ENCODE data around the gene PARD6B.

DNA sequence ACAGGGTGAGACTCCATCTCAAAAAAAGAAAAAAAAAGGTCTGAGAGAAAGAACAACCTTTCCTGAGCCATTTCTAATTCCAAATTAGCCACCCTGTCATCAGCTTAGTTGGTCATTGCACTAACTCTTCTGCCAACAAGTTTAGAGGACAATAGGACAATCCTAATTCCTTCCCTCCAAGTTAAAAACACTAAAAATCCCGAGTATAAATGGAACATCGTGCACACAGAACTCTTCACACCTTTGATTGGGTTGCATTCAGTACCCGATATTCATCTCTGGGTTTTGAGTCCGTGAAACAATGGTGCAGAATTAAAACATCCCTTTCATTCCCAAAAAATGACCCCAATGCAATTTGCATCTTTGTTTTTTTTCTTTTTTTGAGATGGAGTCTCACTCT is 23.0 kb downstream of the PARD6B start:
- TF ChIP-seq, protein P1, sequence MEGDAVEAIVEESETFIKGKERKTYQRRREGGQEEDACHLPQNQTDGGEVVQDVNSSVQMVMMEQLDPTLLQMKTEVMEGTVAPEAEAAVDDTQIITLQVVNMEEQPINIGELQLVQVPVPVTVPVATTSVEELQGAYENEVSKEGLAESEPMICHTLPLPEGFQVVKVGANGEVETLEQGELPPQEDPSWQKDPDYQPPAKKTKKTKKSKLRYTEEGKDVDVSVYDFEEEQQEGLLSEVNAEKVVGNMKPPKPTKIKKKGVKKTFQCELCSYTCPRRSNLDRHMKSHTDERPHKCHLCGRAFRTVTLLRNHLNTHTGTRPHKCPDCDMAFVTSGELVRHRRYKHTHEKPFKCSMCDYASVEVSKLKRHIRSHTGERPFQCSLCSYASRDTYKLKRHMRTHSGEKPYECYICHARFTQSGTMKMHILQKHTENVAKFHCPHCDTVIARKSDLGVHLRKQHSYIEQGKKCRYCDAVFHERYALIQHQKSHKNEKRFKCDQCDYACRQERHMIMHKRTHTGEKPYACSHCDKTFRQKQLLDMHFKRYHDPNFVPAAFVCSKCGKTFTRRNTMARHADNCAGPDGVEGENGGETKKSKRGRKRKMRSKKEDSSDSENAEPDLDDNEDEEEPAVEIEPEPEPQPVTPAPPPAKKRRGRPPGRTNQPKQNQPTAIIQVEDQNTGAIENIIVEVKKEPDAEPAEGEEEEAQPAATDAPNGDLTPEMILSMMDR (IDR thresholded peaks at IDR 0.05) = no peak
- no peak for TF ChIP-seq POLR2A (IDR thresholded peaks at IDR 0.05)

Measured in heart left ventricle (tissue), 13 donors.